HCT116 (cell line): ENCODE measurements around the gene GRIP1. TPM values are rescaled to one million over a fixed set of nuclear protein-coding genes. Genes with fewer than 3 reads are reported as not detected.

Source experiments
- ATAC-seq: fragments of 200-7000 bp; cut with Tn5 transposase; 2 replicates; pipeline ENCODE4 v1.9.1; 2020; ENCODE audit warnings: mild to moderate bottlenecking, moderate library complexity
- BruUV-seq: library from RNA; stranded (reverse); fragments of 400-500 nt; replicated peaks from 2 replicates; lab custom pipeline; 2021; lab: Mats Ljungman, UMichigan
- CTCF ChIA-PET: fragments of 300-600 bp; sonication (Branson Sonifier 250); formaldehyde crosslinking; loops from one replicate; lab custom pipeline; 2021; ENCODE audit warnings: antibody characterized with exemption; lab: Charles Lee
- POLR2A ChIA-PET: fragments of 300-600, 350-600 bp; sonication (Branson Sonifier 250); formaldehyde crosslinking; loops from one replicate; lab custom pipeline; 2021; ENCODE audit warnings: antibody characterized with exemption; lab: Charles Lee
- RAD21 ChIA-PET, 2 experiments: fragments of 300-600 bp; sonication (Branson Sonifier 250); formaldehyde crosslinking; loops; one replicate each; lab custom pipeline; 2023; ENCODE audit warnings: low total read pairs in 2 of 2; ENCODE audit not compliant: uncharacterized antibody in 2 of 2, unreplicated experiment in 2 of 2, low non-redundant PET in 1 of 2; lab: Charles Lee
- DNase-seq: peaks from one replicate; pipeline ENCODE4 v3.0.0-alpha.2; 2010; ENCODE audit warnings: low read depth, low spot score
- H2AFZ ChIP-seq: fragments of 200-600 bp; shearing (Covaris generic), sonication (generic); 2 replicates; pipeline ENCODE4 v1.6.1; 2017; ENCODE audit warnings: low read depth, mixed run types, mixed read lengths, antibody characterized with exemption, low read length; ENCODE audit not compliant: poor library complexity, severe bottlenecking
- H3K27ac ChIP-seq: 2 replicates; pipeline ENCODE4 v1.5.1; 2012; ENCODE audit warnings: low read depth, low read length
- H3K27me3 ChIP-seq: fragments of 200-600 bp; sonication (generic); 2 replicates; pipeline ENCODE4 v1.6.1; 2016; ENCODE audit warnings: mixed run types, low read length, mixed read lengths; ENCODE audit not compliant: insufficient read depth
- H3K36me3 ChIP-seq, 2 experiments: fragments of 200-500 bp in 1 of 2; fragments of 200-600 bp in 1 of 2; sonication (Bioruptor generic) in 1 of 2; sonication (generic) in 1 of 2; 2 replicates each; pipeline versions ENCODE4 v1.5.1 to v1.6.1; 2014 to 2016; ENCODE audit warnings: low read length in 2 of 2, inconsistent platforms in 1 of 2, mixed read lengths in 1 of 2, mixed run types in 1 of 2; ENCODE audit not compliant: insufficient read depth in 2 of 2, control insufficient read depth in 1 of 2
- H3K4me1 ChIP-seq, 2 experiments: fragments of 200-600 bp in 1 of 2; sonication (generic) in 1 of 2; 2 replicates each; pipeline versions ENCODE4 v1.5.1 to v1.6.1; 2012 to 2017; ENCODE audit warnings: low read length in 2 of 2, inconsistent platforms in 1 of 2, mild to moderate bottlenecking in 1 of 2, mixed read lengths in 1 of 2, mixed run types in 1 of 2, moderate library complexity in 1 of 2; ENCODE audit not compliant: insufficient read depth in 2 of 2, control insufficient read depth in 1 of 2
- H3K4me2 ChIP-seq: fragments of 200-600 bp; sonication (generic); 2 replicates; pipeline ENCODE4 v1.6.1; 2017; ENCODE audit warnings: mixed run types, low read length, mixed read lengths
- H3K4me3 ChIP-seq, 2 experiments: fragments of 200-600 bp in 1 of 2; sonication (generic) in 1 of 2; replicated peaks in 1 of 2; 2 replicates each; pipeline ENCODE4 v1.5.1; 2011 to 2016; ENCODE audit warnings: low read length in 2 of 2, control low read depth in 1 of 2, low read depth in 1 of 2, mild to moderate bottlenecking in 1 of 2, mixed read lengths in 1 of 2, mixed run types in 1 of 2
- H3K79me2 ChIP-seq: fragments of 200-600 bp; sonication (generic); 2 replicates; pipeline ENCODE4 v1.6.1; 2017; ENCODE audit warnings: mild to moderate bottlenecking, mixed run types, low read length, moderate library complexity, mixed read lengths; ENCODE audit not compliant: insufficient read depth
- H3K9ac ChIP-seq: fragments of 200-600 bp; sonication (generic); 2 replicates; pipeline ENCODE4 v1.6.1; 2016; ENCODE audit warnings: low read length, mixed read lengths
- H3K9me2 ChIP-seq: fragments of 200-600 bp; sonication (generic), shearing (Covaris generic); 2 replicates; pipeline ENCODE4 v1.6.1; 2017; ENCODE audit warnings: mixed run types, mild to moderate bottlenecking, moderate library complexity; ENCODE audit not compliant: insufficient read depth
- H3K9me3 ChIP-seq, 2 experiments: fragments of 200-500 bp in 1 of 2; fragments of 200-600 bp in 1 of 2; sonication (Bioruptor generic) in 1 of 2; sonication (generic) in 1 of 2; 2 replicates each; pipeline ENCODE4 v1.6.1; 2014 to 2017; ENCODE audit warnings: low read length in 2 of 2, mixed read lengths in 2 of 2, inconsistent platforms in 1 of 2, low read depth in 1 of 2, mild to moderate bottlenecking in 1 of 2, mixed run types in 1 of 2, moderate library complexity in 1 of 2; ENCODE audit not compliant: control insufficient read depth in 1 of 2, insufficient read depth in 1 of 2
- H4K20me1 ChIP-seq: fragments of 200-600 bp; sonication (generic), shearing (Covaris generic); 2 replicates; pipeline ENCODE4 v1.6.1; 2017; ENCODE audit warnings: mixed run types, mild to moderate bottlenecking, moderate library complexity; ENCODE audit not compliant: insufficient read depth
- CEBPB ChIP-seq: IDR thresholded peaks from 2 replicates; pipeline ENCODE4 v1.6.1; 2012; ENCODE audit warnings: low read depth
- EGR1 ChIP-seq: IDR thresholded peaks from 2 replicates; pipeline ENCODE4 v1.6.1; 2012; ENCODE audit warnings: low read depth
- ELF1 ChIP-seq: IDR thresholded peaks from 2 replicates; pipeline ENCODE4 v1.6.1; 2012; ENCODE audit warnings: low read depth, borderline replicate concordance
- EZH2 ChIP-seq: fragments of 200-600 bp; sonication (generic); IDR thresholded peaks from 2 replicates; pipeline ENCODE4 v1.6.1; 2017; ENCODE audit warnings: antibody characterized with exemption, mixed run types
- JUND ChIP-seq: IDR thresholded peaks from 2 replicates; pipeline ENCODE4 v1.6.1; 2012
- POLR2A ChIP-seq: IDR thresholded peaks from 2 replicates; pipeline ENCODE4 v1.7.0; 2011; ENCODE audit warnings: borderline replicate concordance; ENCODE audit not compliant: insufficient read depth, insufficient read length; ENCODE audit errors: extremely low read depth
- POLR2AphosphoS5 ChIP-seq: IDR thresholded peaks from 2 replicates; pipeline ENCODE4 v1.6.1; 2011; ENCODE audit warnings: mild to moderate bottlenecking, low read depth, low read length, moderate library complexity
- RAD21 ChIP-seq: IDR thresholded peaks from 2 replicates; pipeline ENCODE4 v1.6.1; 2012; ENCODE audit warnings: low read depth, mild to moderate bottlenecking
- SIN3A ChIP-seq: IDR thresholded peaks from 2 replicates; pipeline ENCODE4 v1.6.1; 2012; ENCODE audit warnings: low read depth
- TCF7L2 ChIP-seq: IDR thresholded peaks from 2 replicates; pipeline ENCODE4 v1.7.0; 2011; ENCODE audit warnings: borderline replicate concordance, inconsistent platforms; ENCODE audit not compliant: insufficient read depth, insufficient read length; ENCODE audit errors: extremely low read depth
- intact Hi-C: fragments of 100-400 bp; cut with micrococcal nuclease; formaldehyde crosslinking; loops from 2 replicates; pipeline ENCODE4 v1.10.0; 2022
- total RNA-seq: library from RNA; stranded (reverse); gene quantifications from one replicate; pipeline ENCODE4 v1.2.1, GENCODE V29; 2021; ENCODE audit not compliant: unreplicated experiment
- TF ChIP-seq, protein P1 (sequence below), 3 experiments: fragments of 200-600 bp in 1 of 3; sonication (generic) in 1 of 3; IDR thresholded peaks in 2 of 3; conservative IDR thresholded peaks in 1 of 3; 2 replicates each; pipeline ENCODE4 v1.5.1; 2012 to 2017; ENCODE audit warnings: low read depth in 2 of 3, low read length in 2 of 3, antibody characterized with exemption in 1 of 3, borderline replicate concordance in 1 of 3, control low read depth in 1 of 3, mild to moderate bottlenecking in 1 of 3, mixed read lengths in 1 of 3, mixed run types in 1 of 3, moderate library complexity in 1 of 3; ENCODE audit not compliant: insufficient read depth in 1 of 3
- TF ChIP-seq, protein P2 (sequence below): IDR thresholded peaks from 2 replicates; pipeline ENCODE4 v1.6.1; 2012
- TF ChIP-seq, protein P3 (sequence below): IDR thresholded peaks from 2 replicates; pipeline ENCODE4 v1.6.1; 2012; ENCODE audit warnings: low read depth

Gene GRIP1
- total RNA-seq, 1 experiment from 2014 or later = not detected

DNA sequence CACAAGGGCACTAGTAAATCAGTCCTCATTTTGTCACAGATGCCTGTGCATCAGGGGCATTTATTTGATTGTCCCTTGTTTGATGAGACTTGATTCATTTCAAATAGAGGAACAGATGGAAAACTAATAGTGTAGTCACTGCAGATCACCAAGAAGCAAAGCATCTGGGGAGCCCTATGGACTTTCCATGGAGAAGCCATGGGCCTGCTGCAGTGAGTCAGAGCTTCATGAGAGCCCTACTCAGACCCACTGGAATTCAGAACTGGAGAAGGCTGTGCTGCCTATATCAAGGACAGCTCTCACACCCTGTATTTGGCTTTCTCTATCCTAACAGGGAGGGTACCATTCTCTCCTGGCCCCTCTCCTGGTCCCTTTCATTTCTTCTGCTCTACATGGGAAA is 126.2 kb downstream of the GRIP1 start:
- ChIA-PET POLR2A (no interaction called here), RAD21 (no interaction called here), CTCF (no interaction called here)
- Histone ChIP-seq H3K9me2 (no peaks in the 10 kb centered on the region), H3K4me3 (no peak overlapping the region), H2AFZ (no peak overlapping the region), H3K79me2 (no peaks in the 10 kb centered on the region), H3K4me1 (no peaks in the 10 kb centered on the region), H3K27ac (no peak overlapping the region), H3K9me3 (no peaks in the 10 kb centered on the region), H3K27me3 (peaks cover 15% of the 10 kb centered on the region), H4K20me1 (no peaks in the 10 kb centered on the region), H3K36me3 (no peaks in the 10 kb centered on the region), H3K9ac (no peak overlapping the region), H3K4me2 (no peak overlapping the region)
- intact Hi-C loops = no loop called here
- ATAC-seq (no peak), DNase-seq (no peak)
- TF ChIP-seq, protein P1, sequence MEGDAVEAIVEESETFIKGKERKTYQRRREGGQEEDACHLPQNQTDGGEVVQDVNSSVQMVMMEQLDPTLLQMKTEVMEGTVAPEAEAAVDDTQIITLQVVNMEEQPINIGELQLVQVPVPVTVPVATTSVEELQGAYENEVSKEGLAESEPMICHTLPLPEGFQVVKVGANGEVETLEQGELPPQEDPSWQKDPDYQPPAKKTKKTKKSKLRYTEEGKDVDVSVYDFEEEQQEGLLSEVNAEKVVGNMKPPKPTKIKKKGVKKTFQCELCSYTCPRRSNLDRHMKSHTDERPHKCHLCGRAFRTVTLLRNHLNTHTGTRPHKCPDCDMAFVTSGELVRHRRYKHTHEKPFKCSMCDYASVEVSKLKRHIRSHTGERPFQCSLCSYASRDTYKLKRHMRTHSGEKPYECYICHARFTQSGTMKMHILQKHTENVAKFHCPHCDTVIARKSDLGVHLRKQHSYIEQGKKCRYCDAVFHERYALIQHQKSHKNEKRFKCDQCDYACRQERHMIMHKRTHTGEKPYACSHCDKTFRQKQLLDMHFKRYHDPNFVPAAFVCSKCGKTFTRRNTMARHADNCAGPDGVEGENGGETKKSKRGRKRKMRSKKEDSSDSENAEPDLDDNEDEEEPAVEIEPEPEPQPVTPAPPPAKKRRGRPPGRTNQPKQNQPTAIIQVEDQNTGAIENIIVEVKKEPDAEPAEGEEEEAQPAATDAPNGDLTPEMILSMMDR (IDR thresholded peaks at IDR 0.05 in 2 of 3, conservative IDR thresholded peaks at IDR 0.05 in 1 of 3; ENCODE audit: borderline replicate concordance in 1 of 3, insufficient read depth in 1 of 3, low read depth in 2 of 3, low read length in 2 of 3) = no peak
- no peak for TF ChIP-seq POLR2A
- TF ChIP-seq, protein P2, sequence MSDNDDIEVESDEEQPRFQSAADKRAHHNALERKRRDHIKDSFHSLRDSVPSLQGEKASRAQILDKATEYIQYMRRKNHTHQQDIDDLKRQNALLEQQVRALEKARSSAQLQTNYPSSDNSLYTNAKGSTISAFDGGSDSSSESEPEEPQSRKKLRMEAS = no peak
- TF ChIP-seq CEBPB = no peak
- no peak for TF ChIP-seq RAD21
- TF ChIP-seq EZH2 = no peak
- no peak for TF ChIP-seq TCF7L2
- TF ChIP-seq ELF1 = no peak
- no peak for TF ChIP-seq JUND
- no peak for TF ChIP-seq SIN3A
- no peak for TF ChIP-seq POLR2AphosphoS5
- TF ChIP-seq, protein P3, sequence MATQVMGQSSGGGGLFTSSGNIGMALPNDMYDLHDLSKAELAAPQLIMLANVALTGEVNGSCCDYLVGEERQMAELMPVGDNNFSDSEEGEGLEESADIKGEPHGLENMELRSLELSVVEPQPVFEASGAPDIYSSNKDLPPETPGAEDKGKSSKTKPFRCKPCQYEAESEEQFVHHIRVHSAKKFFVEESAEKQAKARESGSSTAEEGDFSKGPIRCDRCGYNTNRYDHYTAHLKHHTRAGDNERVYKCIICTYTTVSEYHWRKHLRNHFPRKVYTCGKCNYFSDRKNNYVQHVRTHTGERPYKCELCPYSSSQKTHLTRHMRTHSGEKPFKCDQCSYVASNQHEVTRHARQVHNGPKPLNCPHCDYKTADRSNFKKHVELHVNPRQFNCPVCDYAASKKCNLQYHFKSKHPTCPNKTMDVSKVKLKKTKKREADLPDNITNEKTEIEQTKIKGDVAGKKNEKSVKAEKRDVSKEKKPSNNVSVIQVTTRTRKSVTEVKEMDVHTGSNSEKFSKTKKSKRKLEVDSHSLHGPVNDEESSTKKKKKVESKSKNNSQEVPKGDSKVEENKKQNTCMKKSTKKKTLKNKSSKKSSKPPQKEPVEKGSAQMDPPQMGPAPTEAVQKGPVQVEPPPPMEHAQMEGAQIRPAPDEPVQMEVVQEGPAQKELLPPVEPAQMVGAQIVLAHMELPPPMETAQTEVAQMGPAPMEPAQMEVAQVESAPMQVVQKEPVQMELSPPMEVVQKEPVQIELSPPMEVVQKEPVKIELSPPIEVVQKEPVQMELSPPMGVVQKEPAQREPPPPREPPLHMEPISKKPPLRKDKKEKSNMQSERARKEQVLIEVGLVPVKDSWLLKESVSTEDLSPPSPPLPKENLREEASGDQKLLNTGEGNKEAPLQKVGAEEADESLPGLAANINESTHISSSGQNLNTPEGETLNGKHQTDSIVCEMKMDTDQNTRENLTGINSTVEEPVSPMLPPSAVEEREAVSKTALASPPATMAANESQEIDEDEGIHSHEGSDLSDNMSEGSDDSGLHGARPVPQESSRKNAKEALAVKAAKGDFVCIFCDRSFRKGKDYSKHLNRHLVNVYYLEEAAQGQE = no peak
- TF ChIP-seq EGR1 = no peak
- TF ChIP-seq, all 23 proteins: peak for 0
- no TSS peak for BruUV-seq
